GM12878 (cell line): ENCODE data around the gene ARFRP1. TPM values are rescaled to one million over a fixed set of nuclear protein-coding genes. Genes with fewer than 3 reads are reported as not detected.

Source experiments
- ATAC-seq: fragments of 200-7000 bp; cut with Tn5 transposase; 3 replicates; pipeline ENCODE4 v1.9.1; 2020; ENCODE audit warnings: mild to moderate bottlenecking, moderate library complexity
- BruUV-seq: library from RNA; stranded (reverse); fragments of 400-500 nt; replicated peaks from 2 replicates; lab custom pipeline; 2021; lab: Mats Ljungman, UMichigan
- CTCF ChIA-PET: fragments of 300-600 bp; sonication (Branson Sonifier 250); formaldehyde crosslinking; extraction: SDS; loops from one replicate; lab custom pipeline; 2021; ENCODE audit warnings: inconsistent platforms; lab: Yijun Ruan, JAX
- POLR2A ChIA-PET: fragments of 350-600 bp; formaldehyde crosslinking; extraction: SDS; loops from one replicate; lab custom pipeline; 2021; ENCODE audit warnings: inconsistent platforms; lab: Charles Lee
- RAD21 ChIA-PET: fragments of 300-600 bp; sonication (Branson Sonifier 250); formaldehyde crosslinking; loops from one replicate; lab custom pipeline; 2023; ENCODE audit warnings: antibody characterized with exemption; ENCODE audit not compliant: unreplicated experiment; lab: Charles Lee
- SMC1A ChIA-PET: fragments of 300-600 bp; sonication (Branson Sonifier 250); formaldehyde crosslinking; loops from one replicate; lab custom pipeline; 2023; ENCODE audit not compliant: unreplicated experiment, uncharacterized antibody; lab: Charles Lee
- DNase-seq: peaks from one replicate; pipeline ENCODE4 v3.0.0-alpha.2; 2011; ENCODE audit warnings: low read depth, low spot score
- FAIRE-seq: peaks from 3 replicates; lab custom pipeline; 2011; peaks lifted over from hg19 to GRCh38; lab: Jason Lieb, UNC
- H2AFZ ChIP-seq: 2 replicates; pipeline ENCODE4 v1.6.0; 2011; ENCODE audit warnings: low read depth, low read length, control low read depth; ENCODE audit not compliant: control insufficient read depth
- H3K27ac ChIP-seq: 2 replicates; pipeline ENCODE4 v1.5.1; 2011; ENCODE audit warnings: control low read depth; ENCODE audit not compliant: control insufficient read depth, insufficient read depth
- H3K27me3 ChIP-seq, 2 experiments: replicated peaks in 1 of 2; 2 replicates each; pipeline versions ENCODE4 v1.6.0 to v1.6.1; 2011; ENCODE audit warnings: low read length in 1 of 2; ENCODE audit not compliant: control insufficient read depth in 2 of 2, insufficient read depth in 2 of 2
- H3K36me3 ChIP-seq, 2 experiments: 2 replicates each; pipeline ENCODE4 v1.5.1; 2011; ENCODE audit warnings: low read length in 1 of 2; ENCODE audit not compliant: control insufficient read depth in 2 of 2, insufficient read depth in 2 of 2
- H3K4me1 ChIP-seq: 2 replicates; pipeline ENCODE4 v1.6.1; 2011; ENCODE audit warnings: mild to moderate bottlenecking, low read length, moderate library complexity, mixed read lengths; ENCODE audit not compliant: control insufficient read depth, insufficient read depth
- H3K4me2 ChIP-seq: 2 replicates; pipeline ENCODE4 v1.6.0; 2011; ENCODE audit warnings: control low read depth; ENCODE audit not compliant: control insufficient read depth, insufficient read depth
- H3K4me3 ChIP-seq: fragments of 200-600 bp; sonication (generic); 2 replicates; pipeline ENCODE4 v1.5.1; 2016
- H3K79me2 ChIP-seq: 2 replicates; pipeline ENCODE4 v1.6.0; 2011; ENCODE audit warnings: low read length; ENCODE audit not compliant: control insufficient read depth, insufficient read depth
- H3K9ac ChIP-seq: 2 replicates; pipeline ENCODE4 v1.8.0; 2011; ENCODE audit warnings: low read length, control low read depth, mixed read lengths; ENCODE audit not compliant: control insufficient read depth, insufficient read depth
- H3K9me3 ChIP-seq: replicated peaks from 3 replicates; pipeline ENCODE4 v1.5.1; 2011; ENCODE audit warnings: mild to moderate bottlenecking, low read length; ENCODE audit not compliant: control insufficient read depth, insufficient read depth
- H4K20me1 ChIP-seq: 2 replicates; pipeline ENCODE4 v1.6.0; 2011; ENCODE audit not compliant: control insufficient read depth, insufficient read depth
- ETV6 ChIP-seq, 2 experiments: fragments of 450-650 bp in 1 of 2; IDR thresholded peaks in 1 of 2; conservative IDR thresholded peaks in 1 of 2; 2 replicates each; pipeline ENCODE4 v1.6.1; 2014; ENCODE audit warnings: antibody characterized with exemption in 1 of 2, borderline replicate concordance in 1 of 2, low read depth in 1 of 2, mild to moderate bottlenecking in 1 of 2, moderate library complexity in 1 of 2
- KLF5 ChIP-seq: fragments of 450-650 bp; IDR thresholded peaks from 2 replicates; pipeline ENCODE4 v1.6.1; 2014; ENCODE audit warnings: mild to moderate bottlenecking; ENCODE audit not compliant: partially characterized antibody
- MEF2A ChIP-seq: IDR thresholded peaks from 2 replicates; pipeline ENCODE4 v1.6.1; 2011; ENCODE audit warnings: low read depth, mild to moderate bottlenecking, low read length, moderate library complexity; ENCODE audit not compliant: insufficient read depth
- MTA3 ChIP-seq: IDR thresholded peaks from 2 replicates; pipeline ENCODE4 v1.6.1; 2012; ENCODE audit warnings: low read length, inconsistent platforms, borderline replicate concordance
- PKNOX1 ChIP-seq: fragments of 450-650 bp; IDR thresholded peaks from 2 replicates; pipeline ENCODE4 v1.6.1; 2016; ENCODE audit warnings: mild to moderate bottlenecking
- POLR2A ChIP-seq: IDR thresholded peaks from 2 replicates; pipeline ENCODE4 v1.6.1; 2011; ENCODE audit warnings: low read depth, mild to moderate bottlenecking, low read length
- YBX1 ChIP-seq: fragments of 450-650 bp; IDR thresholded peaks from 2 replicates; pipeline ENCODE4 v1.6.1; 2016; ENCODE audit warnings: antibody characterized with exemption
- ZBED1 ChIP-seq: IDR thresholded peaks from 2 replicates; pipeline ENCODE4 v1.6.1; 2016; ENCODE audit warnings: borderline replicate concordance
- ZBTB4 ChIP-seq: fragments of 450-650 bp; formaldehyde crosslinking; IDR thresholded peaks from 2 replicates; pipeline ENCODE4 v1.4.0; 2022; ENCODE audit warnings: mild to moderate bottlenecking, moderate library complexity
- WGBS: methylation state at CpG from one replicate; pipeline ENCODE4 v1.1.6; 2016; ENCODE audit warnings: low lambda C conversion rate; ENCODE audit not compliant: insufficient replicate concordance, insufficient coverage; ENCODE audit errors: missing lambda C conversion rate; 5-methylcytosine and 5-hydroxymethylcytosine counted together
- in situ Hi-C: fragments of 300-500 bp; cut with MboI; formaldehyde crosslinking; loops from 9 replicates; pipeline ENCODE4 v1.14.3; 2018; ENCODE audit warnings: mixed read lengths
- intact Hi-C: fragments of 100-400 bp; cut with micrococcal nuclease; formaldehyde crosslinking; loops from one replicate; pipeline ENCODE4 v1.14.2; 2022; ENCODE audit not compliant: unreplicated experiment
- polyA plus RNA-seq, 11 experiments: library from polyadenylated mRNA; depleted of rRNA in 4 of 11; unstranded in 6 of 11; stranded (reverse) in 5 of 11; fragments of >200 nt; fragmentation: Nextera tagmentation in 4 of 11; fragmentation: Illumina TruSeq in 1 of 11; extraction: Ambion mirVana in 4 of 11; extraction: Trizol in 1 of 11; gene quantifications; 1 replicate in 1 of 11; 2 replicates in 10 of 11; pipeline versions ENCODE4 v1.2.1 to v1.2.3, GENCODE V29; 2011 to 2016; ENCODE audit warnings: inconsistent platforms in 2 of 11, missing spikeins in 2 of 11, low read depth in 1 of 11
- total RNA-seq, 4 experiments: library from RNA; depleted of rRNA in 3 of 4; stranded (reverse); fragments of >200 nt in 3 of 4; fragmentation: Illumina TruSeq in 1 of 4; extraction: Trizol in 1 of 4; gene quantifications; 2 replicates each; pipeline versions ENCODE4 v1.2.1 to v1.2.3, GENCODE V29; 2013 to 2021

Gene ARFRP1
- total and polyA plus RNA-seq, 10 of the 15 experiments (the other 5 are each of a cell fraction or from before 2014, with no cell fraction given) = 0.37 to 71.7 (median 34.6) TPM

GRCh38 chr20:63695424-63696305 lies 12.1 kb downstream of the ARFRP1 start:
- ChIA-PET CTCF (no interaction called here), SMC1A (no interaction called here)
- ATAC-seq = no peak
- TF ChIP-seq ZBTB4 (CRISPR knock-in tag) = no peak
- TF ChIP-seq MEF2A = no peak
- peak; percentile 68 for TF ChIP-seq POLR2A
- TF ChIP-seq ZBED1 = 0 out of 2 replicates have a peak, but pooled peaks have one; percentile 18
- TF ChIP-seq ETV6 (conservative IDR thresholded peaks at IDR 0.05 in 1 of 2, IDR thresholded peaks at IDR 0.05 in 1 of 2; ENCODE audit: borderline replicate concordance in 1 of 2, low read depth in 1 of 2) = no peak
- peak; percentile 73; the same call in 1 of the 2 replicates for TF ChIP-seq MTA3
- TF ChIP-seq PKNOX1 = 0 out of 2 replicates have a peak, but pooled peaks have one; percentile 7
- TF ChIP-seq YBX1 = no peak
- TF ChIP-seq KLF5 = no peak
- TF ChIP-seq, all 136 proteins: peak for 4
- no TSS peak for BruUV-seq
- intact Hi-C loops = no loop called here
- no peaks in the 10 kb centered on the region for H3K36me3 ChIP-seq
- no peak overlapping the region for H3K4me2 ChIP-seq
- H3K4me3 ChIP-seq = no peak overlapping the region
- H2AFZ ChIP-seq = no peak overlapping the region
- no peaks in the 10 kb centered on the region for H3K79me2 ChIP-seq
- DNase-seq (no peak), FAIRE-seq (no peak)
- RAD21 ChIA-PET = no interaction called here
- H3K27ac ChIP-seq = no peak overlapping the region
- H3K9me3 ChIP-seq = no peaks in the 10 kb centered on the region
- in situ Hi-C loops = no loop called here
- no peaks in the 10 kb centered on the region for H4K20me1 ChIP-seq
- no peak overlapping the region for H3K9ac ChIP-seq
- POLR2A ChIA-PET = no interaction called here
- peaks cover 16% of the 10 kb centered on the region for H3K4me1 ChIP-seq
- 84% methylated on average over 22 of the region's 25 CpGs for WGBS
- no peaks in the 10 kb centered on the region for H3K27me3 ChIP-seq
